HFFc6 (cell line): Measurements from ENCODE around the gene CAP2. TPM values are rescaled to one million over a fixed set of nuclear protein-coding genes. Genes with fewer than 3 reads are reported as not detected.
A peak's percentile ranks its signal among the peaks of the same experiment; 100 is the strongest.

Experiments used
- DNase-seq: peaks from one replicate; pipeline ENCODE4 v3.0.0-alpha.2; 2018
- H3K27ac Mint-ChIP-seq: 2 replicates; pipeline ENCODE4 v1.8.0; 2020; ENCODE audit warnings: mild to moderate bottlenecking, mixed read lengths
- H3K27me3 Mint-ChIP-seq: 2 replicates; pipeline ENCODE4 v1.8.0; 2021; ENCODE audit warnings: mild to moderate bottlenecking, moderate library complexity, mixed read lengths; ENCODE audit not compliant: insufficient read depth
- H3K36me3 Mint-ChIP-seq: 2 replicates; pipeline ENCODE4 v1.8.0; 2021; ENCODE audit warnings: low read depth, mixed read lengths
- H3K4me1 Mint-ChIP-seq: 2 replicates; pipeline ENCODE4 v1.8.0; 2020; ENCODE audit warnings: low read depth, mixed read lengths
- H3K4me3 Mint-ChIP-seq: 2 replicates; pipeline ENCODE4 v1.8.0; 2020; ENCODE audit warnings: mild to moderate bottlenecking, moderate library complexity, mixed read lengths
- H3K9me3 Mint-ChIP-seq: 2 replicates; pipeline ENCODE4 v1.8.0; 2020; ENCODE audit warnings: mild to moderate bottlenecking, mixed read lengths
- CTCF ChIP-seq: fragments of 200-600 bp; sonication (generic); IDR thresholded peaks from 2 replicates; pipeline ENCODE4 v1.5.0; 2021; ENCODE audit warnings: antibody characterized with exemption, mild to moderate bottlenecking
- long read RNA-seq: library from polyadenylated mRNA; unstranded; transcript quantifications from one replicate; pipeline ENCODE4 v2.0.0, GENCODE V29; 2019
- total RNA-seq, 6 experiments: library from RNA; stranded (reverse); fragmentation: NEBNext Ultra II Directional; extraction: Animal tissue kit (Norgen Biotek cat#: 25700); gene quantifications; 2 replicates in 1 of 6; 3 replicates in 5 of 6; pipeline ENCODE4 v1.2.3, GENCODE V29; 2021

CAP2 gene, protein sequence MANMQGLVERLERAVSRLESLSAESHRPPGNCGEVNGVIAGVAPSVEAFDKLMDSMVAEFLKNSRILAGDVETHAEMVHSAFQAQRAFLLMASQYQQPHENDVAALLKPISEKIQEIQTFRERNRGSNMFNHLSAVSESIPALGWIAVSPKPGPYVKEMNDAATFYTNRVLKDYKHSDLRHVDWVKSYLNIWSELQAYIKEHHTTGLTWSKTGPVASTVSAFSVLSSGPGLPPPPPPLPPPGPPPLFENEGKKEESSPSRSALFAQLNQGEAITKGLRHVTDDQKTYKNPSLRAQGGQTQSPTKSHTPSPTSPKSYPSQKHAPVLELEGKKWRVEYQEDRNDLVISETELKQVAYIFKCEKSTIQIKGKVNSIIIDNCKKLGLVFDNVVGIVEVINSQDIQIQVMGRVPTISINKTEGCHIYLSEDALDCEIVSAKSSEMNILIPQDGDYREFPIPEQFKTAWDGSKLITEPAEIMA
- total RNA-seq, result 10 to 100 TPM; 65.1 to 82.3 (median 67.9) TPM
- long read RNA-seq, transcript CAP2-201 (13 exons, 3,316 nt), result major isoform, 68 of 93 reads
- long read RNA-seq, partial matches to known transcripts, result 9 of 93 reads
- long read RNA-seq, other reads (novel, unspliced or antisense), result 12 of 93 reads

DNA sequence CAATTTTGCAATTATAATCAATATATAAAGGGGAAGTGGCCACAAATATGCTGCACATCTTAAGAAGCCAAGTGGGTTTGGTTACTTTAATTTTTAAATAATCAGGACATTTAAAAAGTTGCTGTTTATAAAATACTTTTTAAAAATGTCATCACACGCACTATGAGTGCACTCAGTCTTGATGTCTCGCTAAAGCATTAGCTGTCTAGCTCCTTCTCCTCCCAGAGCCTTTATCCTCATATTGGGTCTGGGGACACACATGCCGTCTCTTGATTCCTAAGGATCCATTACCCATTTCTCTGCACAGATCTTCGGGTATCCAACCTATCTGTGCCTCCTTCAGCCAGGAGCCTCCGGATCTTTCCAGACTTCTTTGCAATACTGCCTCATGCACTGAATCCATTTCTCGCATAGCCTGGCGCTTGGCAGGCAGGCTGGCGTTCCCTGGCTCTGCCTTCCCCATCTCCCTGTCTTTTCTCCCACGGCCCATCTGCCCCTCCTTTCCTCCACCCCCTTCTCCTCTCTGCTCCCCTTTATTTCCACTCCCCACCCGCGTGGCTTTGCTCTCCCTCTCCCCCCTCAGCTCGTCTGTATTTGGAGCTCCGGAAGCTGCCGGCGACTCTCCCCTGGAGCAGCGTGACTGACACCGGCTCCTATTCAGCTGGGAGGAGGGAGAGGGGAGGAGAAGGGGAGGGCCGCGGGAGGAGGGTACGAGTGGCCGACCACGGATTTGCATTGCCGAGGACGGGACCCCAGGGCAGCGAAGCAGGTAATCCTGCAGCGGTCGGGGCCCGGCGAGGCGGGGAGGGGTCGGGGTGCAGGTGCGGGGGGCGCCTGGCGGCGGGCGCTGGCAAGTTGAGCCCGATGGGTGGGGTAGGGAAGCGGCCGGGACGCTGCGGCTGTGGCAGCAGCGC lies at the start of gene CAP2:
Gene CAP2 (plus strand): TSS at position 618 of the 914 bp plus-strand sequence. CDS start 27,961 bp downstream, outside the sequence.
- TF ChIP-seq CTCF, result no peak
- Mint-ChIP-seq H3K4me1 (peaks cover 62% of the 10 kb centered on the region), H3K9me3 (no peaks in the 10 kb centered on the region), H3K4me3 (peak within 1 kb of the TSS; percentile 98), H3K27ac (peak within 1 kb of the TSS; percentile 96), H3K27me3 (peaks cover 3% of the 10 kb centered on the region), H3K36me3 (peaks cover 31% of the 10 kb centered on the region)
- DNase-seq, result peak; percentile 86

- DNase-seq, result peak; percentile 23
- no peak for TF ChIP-seq CTCF
- Mint-ChIP-seq H3K9me3 (no peaks in the 10 kb centered on the region), H3K4me3 (no peak overlapping the region), H3K27ac (no peak overlapping the region), H3K27me3 (no peaks in the 10 kb centered on the region), H3K4me1 (peaks cover 22% of the 10 kb centered on the region), H3K36me3 (peaks cover 6% of the 10 kb centered on the region; the same call in 1 of the 2 replicates)
Observed at GRCh38 chr6:17347012-17347411, 46.4 kb upstream of the CAP2 start.

- no peak overlapping the region for H3K27ac Mint-ChIP-seq
- H3K4me3 Mint-ChIP-seq, result no peak overlapping the region
- no peaks in the 10 kb centered on the region; the same call in 1 of the 2 replicates for H3K27me3 Mint-ChIP-seq
- peaks cover 38% of the 10 kb centered on the region for H3K4me1 Mint-ChIP-seq
- H3K9me3 Mint-ChIP-seq, result no peaks in the 10 kb centered on the region
- TF ChIP-seq CTCF, result no peak
- DNase-seq, result peak; percentile 55
- H3K36me3 Mint-ChIP-seq, result no peaks in the 10 kb centered on the region
Observed at GRCh38 chr6:17349427-17349826, 44.0 kb upstream of the CAP2 start.

DNA sequence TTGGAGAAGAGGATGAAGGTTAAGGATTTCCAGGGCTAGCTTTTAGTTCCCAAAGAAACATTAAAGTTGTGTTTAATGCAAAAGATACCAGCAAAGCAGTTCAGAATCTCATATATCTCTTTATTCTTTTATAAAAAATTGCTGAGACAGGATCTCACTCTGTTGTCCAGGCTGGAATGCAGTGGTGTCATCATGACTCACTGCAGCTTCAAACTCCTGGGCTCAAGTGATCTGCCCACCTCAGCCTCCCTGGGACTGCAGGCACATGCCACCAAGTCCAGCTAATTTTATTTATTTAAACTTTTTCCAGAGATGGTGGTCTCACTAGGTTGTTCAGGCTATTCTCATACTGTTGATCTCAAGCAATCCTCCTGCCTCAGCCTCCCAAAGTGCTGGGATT lies 41.1 kb upstream of the CAP2 start:
- H3K9me3 Mint-ChIP-seq, result no peaks in the 10 kb centered on the region
- no peak overlapping the region for H3K4me3 Mint-ChIP-seq
- no peak for TF ChIP-seq CTCF
- H3K27me3 Mint-ChIP-seq, result no peaks in the 10 kb centered on the region; the same call in 1 of the 2 replicates
- DNase-seq, result peak; percentile 8
- no peak overlapping the region for H3K27ac Mint-ChIP-seq
- no peaks in the 10 kb centered on the region for H3K36me3 Mint-ChIP-seq
- H3K4me1 Mint-ChIP-seq, result peaks cover 45% of the 10 kb centered on the region
